NCI-H128 (cell line): ENCODE measurements around the gene MEIOB.
"Not testable (repeated sequence)": the region's sequence is repeated elsewhere in the genome, so short reads cannot be mapped to it uniquely, and the experiment has no call there.

Experiments used
- DNase-seq: peaks from one replicate; lab custom pipeline; 2025; ENCODE audit not compliant: unreplicated experiment; lab: John Stamatoyannopoulos, UW

Gene MEIOB

DNA sequence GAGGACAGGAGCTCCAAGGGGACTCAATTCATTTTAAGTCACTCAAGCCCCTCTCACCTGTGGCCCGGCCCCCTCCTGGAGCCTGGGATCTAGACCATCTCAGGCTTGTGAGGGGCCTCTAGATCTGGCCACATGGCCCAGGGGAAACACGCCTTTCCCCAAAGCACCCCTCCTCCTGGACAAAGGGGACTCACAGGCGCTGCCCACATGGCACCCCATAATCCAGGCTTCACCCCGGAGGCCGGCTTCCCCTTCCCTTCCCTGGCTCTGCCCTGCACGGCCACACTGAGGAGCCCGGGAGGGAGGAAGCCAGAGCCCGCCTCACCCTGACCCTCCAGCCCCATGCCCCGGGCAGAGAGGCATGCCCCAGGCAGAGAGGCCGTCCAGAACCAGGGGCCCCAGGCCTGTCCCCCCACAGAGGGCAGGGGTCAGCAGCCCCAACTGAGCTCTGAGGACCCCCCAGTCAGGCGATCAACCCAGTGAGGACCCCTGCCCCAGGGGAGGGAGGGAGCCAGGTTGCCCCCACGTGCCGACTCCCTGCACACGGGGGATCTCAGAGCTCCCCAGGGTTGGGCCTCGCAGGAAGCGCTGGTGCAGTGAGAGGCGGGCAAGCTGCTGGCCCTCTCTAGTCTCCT is 35.4 kb upstream of the MEIOB start:
- DNase-seq, result no peak

DNA sequence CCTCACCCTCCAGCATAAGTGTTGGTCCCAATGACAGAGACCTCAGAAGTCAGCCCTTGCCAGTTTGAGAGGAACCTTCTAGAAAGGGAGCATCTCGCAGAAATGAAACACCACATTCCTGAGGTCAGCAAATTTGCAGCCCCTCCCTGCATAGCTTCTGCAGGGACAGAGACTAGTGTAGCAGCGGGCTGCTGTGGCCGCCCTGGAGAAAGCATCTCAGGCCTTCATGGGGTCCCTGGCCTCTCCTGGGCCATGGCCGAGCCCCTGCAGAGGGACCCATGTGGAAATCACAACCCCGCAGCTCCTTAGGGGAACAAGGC is 34.8 kb upstream of the MEIOB start:
- no peak for DNase-seq

DNA sequence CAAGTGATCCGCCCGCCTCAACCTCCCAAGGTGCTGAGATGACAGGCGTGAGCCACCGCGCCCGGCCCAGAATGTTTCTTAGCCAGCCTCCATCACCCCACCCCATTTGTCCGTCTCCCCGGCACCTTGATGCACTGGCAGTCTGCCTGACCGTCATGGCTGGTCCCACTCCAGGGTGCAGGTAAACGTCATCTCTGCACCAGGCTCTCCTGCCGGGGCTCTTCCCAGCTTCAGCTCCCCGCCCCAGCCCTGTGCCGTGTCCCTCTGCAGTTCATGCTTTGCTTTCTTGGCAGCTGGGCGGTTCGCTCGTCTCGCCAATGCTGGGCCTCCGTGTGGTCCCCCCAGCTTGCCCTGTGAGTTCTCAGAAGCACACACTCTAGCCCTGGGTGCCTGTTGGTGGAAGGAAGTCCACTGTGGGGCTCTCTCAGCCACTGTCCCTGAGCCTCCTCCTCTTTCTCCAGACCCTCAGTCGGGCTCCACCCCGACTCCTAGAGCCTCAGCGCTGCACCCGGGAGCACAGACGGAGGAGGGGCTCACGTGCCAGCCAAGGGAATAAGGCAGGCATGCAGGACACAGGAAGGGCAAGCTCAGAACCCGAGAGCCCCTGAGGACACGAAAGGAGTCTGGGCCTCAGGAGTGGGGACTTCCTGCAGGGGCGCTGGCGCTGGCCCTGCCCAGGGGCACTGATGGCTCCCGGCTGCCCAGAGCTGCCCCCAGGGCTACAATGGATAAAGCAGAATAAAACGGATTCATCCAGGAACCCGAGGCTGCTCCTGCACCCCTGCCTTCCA is 34.3 kb upstream of the MEIOB start:
- DNase-seq, result no peak

GRCh38 chr16:1903845-1904840 is 32.2 kb upstream of the MEIOB start:
- DNase-seq, result no peak

DNA sequence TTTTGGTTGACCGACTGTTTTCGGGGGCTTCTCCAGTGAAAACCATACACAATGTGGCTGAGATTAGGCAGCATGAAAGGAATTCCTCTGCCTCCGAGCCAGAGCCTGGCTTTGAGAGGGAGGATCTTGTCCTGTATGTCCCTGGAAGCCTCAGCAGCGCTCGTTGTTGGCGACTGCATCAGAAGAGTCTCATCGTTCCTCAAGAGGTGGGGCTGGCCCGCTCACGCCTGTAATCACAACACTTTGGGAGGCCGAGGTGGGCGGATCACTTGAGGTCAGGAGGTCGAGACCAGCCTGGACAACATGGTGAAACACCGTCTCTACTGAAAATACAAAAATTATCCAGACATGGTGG is 31.2 kb upstream of the MEIOB start:
- DNase-seq, result no peak

GRCh38 chr16:1902547-1903219 is 30.7 kb upstream of the MEIOB start:
- DNase-seq, result no peak

DNA sequence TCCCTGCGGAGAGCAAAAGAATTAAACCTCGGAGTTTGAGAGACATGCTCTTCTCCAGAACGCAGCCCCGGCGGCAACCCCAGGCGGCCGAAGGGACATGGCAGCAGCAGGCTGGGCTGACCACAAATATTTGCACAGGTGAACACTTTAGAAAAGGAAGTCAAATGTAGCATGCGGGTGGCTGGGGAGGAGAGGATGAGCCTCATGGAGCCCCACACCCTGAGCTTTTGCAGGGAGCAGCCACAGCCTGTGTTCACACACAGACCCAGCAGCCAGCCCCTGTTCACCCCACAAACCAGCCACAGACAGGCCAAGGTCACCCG is 28.4 kb upstream of the MEIOB start:
- DNase-seq, result peak; percentile 53

GRCh38 chr16:1899641-1900451 is 27.9 kb upstream of the MEIOB start:
- DNase-seq, result peak; percentile 53

- DNase-seq, result not testable (repeated sequence)
These were observed 25.7 kb upstream of the MEIOB start for GRCh38 chr16:1897692-1898091.

GRCh38 chr16:1895949-1896675 is 24.1 kb upstream of the MEIOB start:
- no peak for DNase-seq

DNA sequence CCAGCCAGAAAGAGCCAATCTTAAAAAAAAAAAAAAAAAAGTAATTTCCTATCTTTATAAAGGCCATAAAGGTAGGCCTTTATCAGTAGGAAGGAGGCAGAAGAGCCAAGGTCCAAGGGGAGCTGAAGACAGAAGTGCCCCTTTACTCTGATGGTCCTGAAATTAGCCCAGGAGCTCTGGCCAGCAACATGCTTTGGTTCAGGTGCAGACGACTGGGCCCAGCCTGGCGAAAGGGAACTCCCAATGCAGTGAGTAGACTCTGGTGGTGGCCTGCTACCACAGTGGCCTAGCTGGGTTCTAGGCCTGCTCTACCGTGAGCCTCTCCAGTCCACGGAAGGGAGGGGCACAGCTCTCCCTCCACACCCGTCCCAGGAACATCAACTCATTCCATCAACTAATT is 23.1 kb upstream of the MEIOB start:
- no peak for DNase-seq

- peak; percentile 43 for DNase-seq
These were observed 18.7 kb upstream of the MEIOB start for GRCh38 chr16:1890708-1891050.

DNA sequence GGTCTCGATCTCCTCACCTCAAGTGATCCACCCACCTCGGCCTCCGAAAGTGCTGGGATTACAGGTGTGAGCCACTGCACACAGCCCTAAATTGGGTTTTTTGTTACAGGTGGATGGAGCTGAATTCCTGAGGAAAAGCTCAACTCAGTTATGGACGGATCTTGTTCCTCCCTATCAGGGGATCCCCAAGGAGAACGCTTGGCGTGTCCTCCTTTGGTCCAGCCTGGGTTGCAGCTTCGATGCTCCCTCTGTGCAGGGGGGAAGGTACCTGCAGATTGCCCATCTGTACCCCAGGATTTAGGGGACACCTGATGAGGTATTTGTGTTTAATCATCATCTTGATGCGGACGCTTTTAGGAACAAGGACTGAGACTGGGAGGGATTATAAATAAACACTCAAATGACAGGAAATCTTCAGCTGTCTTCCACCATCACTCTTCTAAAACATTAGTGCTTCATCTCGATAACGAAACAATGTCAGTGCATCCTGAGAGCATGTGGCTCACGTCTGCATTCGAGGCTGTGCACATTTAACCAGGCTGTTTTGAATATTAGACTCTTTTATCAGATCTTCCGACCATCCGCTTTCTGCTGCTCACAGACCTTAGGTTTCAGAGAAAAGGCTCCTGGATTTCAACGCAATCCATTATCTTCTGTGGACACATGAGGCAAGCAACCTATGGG is 18.2 kb upstream of the MEIOB start:
- DNase-seq, result no peak

GRCh38 chr16:1887711-1888354 is 15.9 kb upstream of the MEIOB start:
- DNase-seq, result no peak

DNA sequence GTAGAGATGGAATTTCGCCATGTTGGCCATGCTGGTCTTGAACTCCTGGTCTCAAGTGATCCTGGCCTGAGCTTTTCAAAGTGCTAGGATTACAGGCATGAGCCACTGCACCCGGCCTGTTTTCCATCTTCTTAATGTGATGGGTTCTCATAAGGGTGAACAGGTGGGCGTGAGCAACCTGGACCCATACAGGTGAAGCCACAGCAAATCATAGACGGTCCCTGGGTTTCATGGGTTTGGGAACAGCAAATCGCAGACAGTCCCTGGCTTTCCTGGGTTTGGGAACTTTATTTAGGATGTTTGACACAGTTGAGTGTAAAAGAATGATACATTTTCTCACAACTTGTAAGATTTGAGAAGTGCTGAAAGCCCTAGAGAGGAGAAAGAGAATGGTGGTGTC is 12.9 kb upstream of the MEIOB start:
- DNase-seq, result no peak

DNA sequence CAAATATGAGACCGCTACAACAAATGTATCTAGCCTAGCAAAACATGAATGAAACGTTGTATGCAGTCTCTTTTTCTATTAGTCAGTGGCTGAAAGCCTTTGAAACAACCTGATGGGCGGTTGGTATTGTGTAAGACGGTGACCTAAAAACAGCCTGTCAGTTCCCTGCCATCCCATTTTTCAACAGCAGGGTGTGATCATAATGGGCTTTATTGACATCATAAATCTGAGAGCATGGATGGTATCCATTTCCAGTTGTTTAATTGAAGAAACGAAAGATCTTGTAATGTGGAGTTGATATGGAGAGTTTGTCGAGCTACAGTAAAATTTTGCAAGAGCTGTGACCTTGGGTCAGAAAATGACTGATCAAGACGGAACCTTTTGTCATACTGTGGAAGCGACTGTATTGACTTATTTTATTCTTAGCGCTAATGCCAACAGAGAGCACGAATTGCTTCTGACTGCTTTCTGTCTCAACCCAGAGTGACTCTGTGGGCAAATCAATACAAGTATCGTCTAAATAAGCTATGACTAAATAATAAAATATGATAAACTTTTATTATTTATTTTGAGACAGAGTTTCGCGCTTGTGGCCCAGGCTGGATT is 12.3 kb upstream of the MEIOB start:
- DNase-seq, result no peak

DNA sequence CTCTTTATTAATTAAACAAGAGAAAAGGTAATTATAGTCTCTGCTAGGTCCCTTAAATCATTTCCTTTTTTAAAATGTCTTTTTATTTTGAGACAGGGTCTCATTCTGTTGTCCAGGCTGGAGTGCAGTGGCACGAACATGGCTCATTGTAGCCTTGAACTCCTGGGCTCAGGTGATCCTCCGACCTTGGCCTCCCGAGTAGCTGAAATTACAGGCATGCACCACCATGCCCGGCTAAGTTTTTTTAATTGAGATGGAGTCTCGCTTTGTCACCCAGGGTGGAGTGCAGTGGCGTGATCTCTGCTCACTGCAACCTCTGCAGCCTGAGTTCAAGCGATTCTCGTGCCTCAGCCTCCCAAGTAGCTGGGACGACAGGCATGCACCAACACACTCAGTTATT is 9.2 kb upstream of the MEIOB start:
- DNase-seq, result not testable (repeated sequence)

GRCh38 chr16:1879477-1879876 is 7.5 kb upstream of the MEIOB start:
- no peak for DNase-seq

- DNase-seq, result no peak
These were observed 6.3 kb upstream of the MEIOB start for GRCh38 chr16:1878256-1878655.
